ENCODE data around the gene MED14. TPM values are rescaled to one million over a fixed set of nuclear protein-coding genes. Genes with fewer than 3 reads are reported as not detected.

MED14 gene
- total RNA-seq, 1 experiment from 2014 or later: 57.4 TPM

GRCh38 chrX:40721489-40722106 lies 13.7 kb downstream of the MED14 start:
- Mint-ChIP-seq H3K27ac (ENCODE audit: unreplicated experiment) (no peak overlapping the region), H3K9me3 (ENCODE audit: low read depth, unreplicated experiment) (no peaks in the 10 kb centered on the region), H3K4me3 (ENCODE audit: low read depth, unreplicated experiment) (no peak overlapping the region), H3K4me1 (ENCODE audit: low read depth, unreplicated experiment) (no peaks in the 10 kb centered on the region), H3K36me3 (ENCODE audit: insufficient read depth, unreplicated experiment) (peaks cover 5% of the 10 kb centered on the region), H3K27me3 (ENCODE audit: unreplicated experiment) (no peaks in the 10 kb centered on the region)
- TF ChIP-seq CTCF (IDR thresholded peaks at IDR 0.05; ENCODE audit: unreplicated experiment): no peak
- no peak for DNase-seq
- BruUV-seq (replicated peaks): no TSS peak
- intact Hi-C loops (cut with micrococcal nuclease; ENCODE audit: unreplicated experiment): no loop called here
- CTCF ChIA-PET: no interaction called here

DNA sequence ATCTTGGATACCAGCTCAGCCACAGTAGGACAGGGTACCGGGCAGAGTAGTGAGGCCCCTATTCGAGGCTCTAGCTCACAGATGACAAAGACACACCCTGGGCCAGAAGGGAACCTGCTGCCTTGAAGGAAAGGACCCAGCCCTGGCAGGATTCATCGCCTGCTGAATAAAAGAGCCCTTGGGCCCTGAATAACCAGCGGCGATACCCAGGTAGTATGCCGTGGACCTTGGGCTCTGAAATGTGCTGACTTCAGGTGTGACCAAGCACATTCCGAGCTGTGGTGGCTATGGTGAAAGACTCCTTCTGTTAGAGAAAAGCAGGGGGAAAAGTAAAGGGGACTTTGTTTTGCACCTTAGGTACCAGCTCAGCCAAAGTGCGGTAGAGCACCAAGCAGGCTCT lies 14.6 kb downstream of the MED14 start:
- no peak for TF ChIP-seq CTCF (IDR thresholded peaks at IDR 0.05; ENCODE audit: unreplicated experiment)
- CTCF ChIA-PET: no interaction called here
- H3K4me1 Mint-ChIP-seq (ENCODE audit: low read depth, unreplicated experiment): no peaks in the 10 kb centered on the region
- H3K9me3 Mint-ChIP-seq (ENCODE audit: low read depth, unreplicated experiment): no peaks in the 10 kb centered on the region
- H3K36me3 Mint-ChIP-seq (ENCODE audit: insufficient read depth, unreplicated experiment): peaks cover 5% of the 10 kb centered on the region
- no TSS peak for BruUV-seq (replicated peaks)
- H3K27me3 Mint-ChIP-seq (ENCODE audit: unreplicated experiment): no peaks in the 10 kb centered on the region
- no peak overlapping the region for H3K27ac Mint-ChIP-seq (ENCODE audit: unreplicated experiment)
- intact Hi-C loops (cut with micrococcal nuclease; ENCODE audit: unreplicated experiment): no loop called here
- DNase-seq: no peak
- H3K4me3 Mint-ChIP-seq (ENCODE audit: low read depth, unreplicated experiment): no peak overlapping the region

GRCh38 chrX:40720339-40720738 lies 15.0 kb downstream of the MED14 start:
- CTCF ChIA-PET: no interaction called here
- DNase-seq: no peak
- TF ChIP-seq CTCF (IDR thresholded peaks at IDR 0.05; ENCODE audit: unreplicated experiment): no peak
- intact Hi-C loops (cut with micrococcal nuclease; ENCODE audit: unreplicated experiment): no loop called here
- H3K4me3 Mint-ChIP-seq (ENCODE audit: low read depth, unreplicated experiment): no peak overlapping the region
- H3K9me3 Mint-ChIP-seq (ENCODE audit: low read depth, unreplicated experiment): no peaks in the 10 kb centered on the region
- H3K27me3 Mint-ChIP-seq (ENCODE audit: unreplicated experiment): no peaks in the 10 kb centered on the region
- no peaks in the 10 kb centered on the region for H3K4me1 Mint-ChIP-seq (ENCODE audit: low read depth, unreplicated experiment)
- H3K36me3 Mint-ChIP-seq (ENCODE audit: insufficient read depth, unreplicated experiment): peaks cover 5% of the 10 kb centered on the region
- H3K27ac Mint-ChIP-seq (ENCODE audit: unreplicated experiment): no peak overlapping the region
- no TSS peak for BruUV-seq (replicated peaks)

GRCh38 chrX:40719731-40720130 lies 15.6 kb downstream of the MED14 start:
- CTCF ChIA-PET: no interaction called here
- Mint-ChIP-seq H3K4me1 (ENCODE audit: low read depth, unreplicated experiment) (no peaks in the 10 kb centered on the region), H3K36me3 (ENCODE audit: insufficient read depth, unreplicated experiment) (peaks cover 5% of the 10 kb centered on the region), H3K4me3 (ENCODE audit: low read depth, unreplicated experiment) (no peak overlapping the region), H3K27ac (ENCODE audit: unreplicated experiment) (no peak overlapping the region), H3K27me3 (ENCODE audit: unreplicated experiment) (no peaks in the 10 kb centered on the region), H3K9me3 (ENCODE audit: low read depth, unreplicated experiment) (no peaks in the 10 kb centered on the region)
- no peak for DNase-seq
- intact Hi-C loops (cut with micrococcal nuclease; ENCODE audit: unreplicated experiment): no loop called here
- no TSS peak for BruUV-seq (replicated peaks)
- TF ChIP-seq CTCF (IDR thresholded peaks at IDR 0.05; ENCODE audit: unreplicated experiment): no peak
